ENCODE results near the gene ZNF80.

The ZNF80 gene

GRCh38 chr3:114219741-114220140, 17.6 kb downstream of the ZNF80 start:
- no peak for DNase-seq (ENCODE audit: low read depth in 2 of 2)

DNA sequence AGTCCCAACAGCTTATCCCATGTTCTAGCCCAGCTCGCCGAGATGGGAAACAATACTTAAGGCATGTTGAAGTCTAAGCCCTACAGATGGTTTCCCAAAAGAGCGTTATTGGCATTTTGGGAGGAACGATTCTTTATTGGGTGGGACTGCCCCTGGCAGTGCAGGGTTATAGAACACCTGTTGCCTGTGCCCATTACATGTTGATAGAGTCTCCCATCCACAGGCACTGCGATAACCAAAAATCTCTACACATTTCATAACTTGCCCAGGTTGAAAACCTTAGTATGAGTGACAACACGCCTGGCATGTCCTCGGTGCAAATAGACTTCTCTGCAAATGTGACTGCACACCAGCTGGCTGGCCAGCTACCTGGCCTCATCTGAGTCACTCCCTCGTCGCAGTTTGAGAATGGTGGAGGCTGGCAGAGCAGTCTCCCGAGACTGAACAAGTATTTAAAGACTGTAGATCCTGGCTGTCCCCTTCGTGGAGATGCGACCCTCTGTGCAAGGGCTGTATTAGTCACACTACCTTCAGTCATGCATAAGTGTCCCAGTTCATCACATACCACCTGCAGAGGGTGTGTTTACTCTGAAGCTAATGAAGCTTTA, 18.7 kb downstream of the ZNF80 start:
- DNase-seq (ENCODE audit: low read depth in 2 of 2): no peak

DNA sequence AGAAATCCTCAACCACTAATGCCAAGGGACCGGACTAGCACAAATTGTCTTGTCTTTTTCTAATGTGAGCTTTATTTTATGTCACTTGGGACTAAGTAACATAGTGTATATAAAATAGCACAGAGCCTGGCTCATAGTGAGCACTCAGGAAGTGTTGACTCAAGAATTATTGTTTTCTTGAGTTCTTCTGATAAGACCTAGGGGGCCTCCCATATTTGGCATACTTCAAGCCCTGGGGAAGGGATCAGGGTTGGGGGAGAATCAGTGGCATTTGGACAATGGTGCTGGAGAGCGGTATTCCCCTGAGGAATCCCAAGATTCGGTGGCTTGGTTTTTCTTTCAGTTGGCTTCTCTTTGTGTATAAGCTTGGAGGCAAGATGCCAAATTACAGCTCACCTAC, 19.4 kb downstream of the ZNF80 start:
- no peak for DNase-seq (ENCODE audit: low read depth in 2 of 2)

GRCh38 chr3:114217266-114217665, 20.1 kb downstream of the ZNF80 start:
- DNase-seq (ENCODE audit: low read depth in 2 of 2): no peak

- DNase-seq (ENCODE audit: low read depth in 2 of 2): no peak
These were observed 21.0 kb downstream of the ZNF80 start for GRCh38 chr3:114216186-114216970.

DNA sequence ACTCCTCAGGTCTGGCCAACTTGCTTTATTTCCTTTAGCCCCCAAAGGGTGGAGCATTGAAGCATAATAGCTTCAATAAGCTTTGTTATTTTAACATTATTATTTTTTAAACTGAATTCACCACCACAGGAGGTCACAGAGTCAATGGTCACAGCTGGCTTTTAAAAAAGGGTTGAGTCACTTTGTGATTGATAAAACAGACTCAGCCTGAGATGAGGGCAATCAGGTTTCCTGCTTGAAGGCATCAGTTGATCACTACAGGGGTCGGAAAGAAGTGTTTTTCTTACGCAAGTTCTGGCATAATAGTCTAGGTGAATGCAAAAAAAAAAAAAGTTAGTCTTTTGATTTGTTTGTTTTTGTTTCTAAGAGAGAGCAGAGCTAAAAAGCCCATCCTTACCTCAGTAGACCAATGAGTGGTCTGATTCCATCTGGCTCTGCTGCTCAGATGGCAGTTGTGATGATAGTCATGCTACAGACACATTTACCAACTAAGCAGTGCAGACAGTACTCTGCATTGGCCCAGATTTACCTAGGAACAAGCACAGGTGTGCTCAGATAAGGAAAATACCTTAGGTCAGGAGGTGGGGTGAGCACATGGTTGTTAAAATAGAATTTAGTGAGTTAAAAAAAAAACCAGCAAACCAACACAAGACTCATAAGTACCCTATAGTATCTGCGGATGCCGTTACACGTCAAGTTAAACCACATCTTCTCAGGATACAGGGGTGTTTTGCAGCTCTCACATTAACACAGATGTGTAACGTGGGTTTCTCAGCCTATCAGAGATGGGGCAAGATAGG, 22.6 kb downstream of the ZNF80 start:
- DNase-seq (ENCODE audit: low read depth in 2 of 2): no peak

GRCh38 chr3:114213627-114214541, 23.5 kb downstream of the ZNF80 start:
- DNase-seq (ENCODE audit: low read depth in 2 of 2): peak; percentile 56 to 77

GRCh38 chr3:114213292-114213626, 24.1 kb downstream of the ZNF80 start:
- DNase-seq (ENCODE audit: low read depth in 2 of 2): no peak

DNA sequence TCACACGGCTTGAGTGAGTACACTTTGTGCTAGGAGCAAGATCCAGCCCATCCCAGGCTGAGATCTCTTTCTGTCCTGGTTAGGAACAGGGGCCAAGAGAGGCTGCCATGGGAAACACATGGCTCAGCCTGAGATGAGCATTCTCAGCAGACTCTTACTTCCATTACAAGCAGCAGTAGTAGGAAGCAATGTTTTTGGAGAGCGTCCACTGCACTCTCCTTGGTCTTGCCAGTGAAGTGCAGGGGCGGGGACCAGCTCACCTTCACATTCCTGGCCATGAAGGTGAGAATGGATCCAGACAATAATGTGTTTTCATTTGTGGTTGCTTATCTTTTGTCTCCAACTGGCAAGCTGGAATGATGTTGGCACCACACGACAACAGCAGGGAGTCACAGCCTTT, 24.7 kb downstream of the ZNF80 start:
- no peak for DNase-seq (ENCODE audit: low read depth in 2 of 2)

DNA sequence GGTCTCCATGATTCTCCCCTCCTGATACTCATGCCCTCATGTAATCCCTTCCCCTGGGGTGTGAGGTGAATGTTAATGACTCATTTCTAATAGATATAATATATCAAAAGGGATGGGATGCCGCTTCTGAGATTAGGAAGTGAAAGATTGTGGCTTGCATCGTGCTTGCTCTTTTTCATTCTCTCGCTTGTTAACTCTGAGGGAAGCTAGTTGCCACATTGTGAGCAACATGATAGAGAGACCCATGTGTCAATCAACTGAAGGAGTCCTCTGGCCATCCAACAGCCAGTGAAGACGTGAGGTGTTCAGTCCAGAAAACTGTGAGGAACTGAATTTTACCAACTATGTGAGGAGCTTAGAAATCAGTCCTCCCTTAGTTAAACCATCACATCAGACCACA, 29.6 kb downstream of the ZNF80 start:
- DNase-seq (ENCODE audit: low read depth in 2 of 2): no peak

DNA sequence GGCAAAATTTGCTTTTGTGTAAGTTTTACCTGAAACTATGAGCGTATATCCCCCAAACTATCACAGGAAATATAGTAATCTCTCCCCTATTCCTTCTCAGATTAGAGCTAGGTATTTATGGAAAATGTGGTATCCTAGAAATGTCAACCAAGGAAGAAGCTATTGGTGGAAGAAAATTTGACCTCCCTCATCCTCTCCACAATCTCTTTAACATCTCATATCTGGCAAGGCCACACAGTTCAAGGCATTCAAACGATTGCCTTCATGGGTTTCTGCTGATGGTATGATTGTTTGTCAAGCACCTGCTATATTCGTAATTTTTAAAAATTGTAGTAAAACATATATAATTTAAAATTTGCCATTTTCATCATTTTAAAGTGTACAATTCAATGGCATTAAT, 31.0 kb downstream of the ZNF80 start:
- no peak for DNase-seq (ENCODE audit: low read depth in 2 of 2)

DNA sequence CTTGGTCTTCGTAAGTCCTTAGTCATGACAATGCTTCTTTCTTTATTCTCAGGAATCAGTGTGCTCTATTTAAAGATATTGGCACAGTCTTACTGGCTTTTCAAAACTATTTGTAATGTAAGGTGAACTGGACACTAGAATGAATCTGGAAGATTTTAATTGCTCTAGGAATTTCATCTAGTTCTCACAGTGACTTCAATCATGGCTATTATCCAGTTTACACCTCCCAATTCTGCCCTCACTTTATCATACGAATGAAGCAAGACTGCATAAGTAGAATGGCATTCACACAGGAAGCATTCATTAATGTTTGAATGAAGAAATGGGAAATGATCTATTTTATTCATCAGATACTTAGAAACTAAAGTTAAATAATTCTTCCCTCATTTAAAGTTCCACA, 31.8 kb downstream of the ZNF80 start:
- no peak for DNase-seq (ENCODE audit: low read depth in 2 of 2)

DNA sequence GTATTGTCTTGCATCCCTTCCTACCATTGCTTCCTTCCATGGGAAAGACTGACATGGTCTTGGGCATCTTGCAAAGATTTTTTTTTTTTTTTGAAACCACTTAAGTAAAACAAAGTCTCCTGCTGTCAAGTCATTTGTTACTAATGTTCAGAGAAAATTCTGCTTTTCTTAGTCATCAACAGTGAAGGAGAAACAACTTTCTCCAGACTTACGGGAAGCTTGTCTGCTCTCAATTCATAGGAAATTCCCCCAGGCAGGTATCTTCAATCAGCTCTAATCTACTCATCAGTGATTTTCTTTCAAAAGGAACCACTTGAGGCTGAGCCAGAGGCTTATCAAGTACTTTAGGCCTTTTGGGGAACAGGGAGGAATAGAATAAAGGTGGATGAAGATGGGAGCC, 42.6 kb downstream of the ZNF80 start:
- DNase-seq (ENCODE audit: low read depth in 2 of 2): no peak

DNA sequence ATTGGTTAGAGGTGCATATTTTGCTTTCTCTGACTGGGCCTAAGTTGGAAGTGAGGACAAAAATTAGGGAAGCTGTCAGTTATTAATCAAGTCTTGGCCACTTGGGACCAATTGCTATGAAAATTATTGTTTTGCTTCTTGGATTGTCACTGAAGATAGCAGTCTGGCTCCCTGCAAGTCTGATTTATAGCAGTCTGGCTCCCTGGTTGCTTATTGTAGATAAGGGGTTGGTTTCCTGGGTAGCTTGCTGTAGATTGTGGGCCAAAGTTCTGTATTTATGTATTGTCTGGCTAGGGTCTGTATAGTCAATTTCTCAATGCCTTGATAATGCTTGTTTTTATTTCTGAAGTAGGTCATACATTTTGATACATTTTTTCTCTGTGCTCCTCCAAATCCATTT, 45.2 kb downstream of the ZNF80 start:
- no peak for DNase-seq (ENCODE audit: low read depth in 2 of 2)

- no peak for DNase-seq (ENCODE audit: low read depth in 2 of 2)
These were observed 50.9 kb downstream of the ZNF80 start for GRCh38 chr3:114186501-114186900.

All from activated CD8-positive, alpha-beta memory T cell treated with anti-CD3 and anti-CD28 coated beads for 4 hours (primary cell).